ENCODE measurements around the gene ERMARD. TPM values are rescaled to one million over a fixed set of nuclear protein-coding genes. Genes with fewer than 3 reads are reported as not detected.

ERMARD gene
- total RNA-seq, 4 donors from 2014 or later = 14.3 to 31.9 (median 16.8) TPM

DNA sequence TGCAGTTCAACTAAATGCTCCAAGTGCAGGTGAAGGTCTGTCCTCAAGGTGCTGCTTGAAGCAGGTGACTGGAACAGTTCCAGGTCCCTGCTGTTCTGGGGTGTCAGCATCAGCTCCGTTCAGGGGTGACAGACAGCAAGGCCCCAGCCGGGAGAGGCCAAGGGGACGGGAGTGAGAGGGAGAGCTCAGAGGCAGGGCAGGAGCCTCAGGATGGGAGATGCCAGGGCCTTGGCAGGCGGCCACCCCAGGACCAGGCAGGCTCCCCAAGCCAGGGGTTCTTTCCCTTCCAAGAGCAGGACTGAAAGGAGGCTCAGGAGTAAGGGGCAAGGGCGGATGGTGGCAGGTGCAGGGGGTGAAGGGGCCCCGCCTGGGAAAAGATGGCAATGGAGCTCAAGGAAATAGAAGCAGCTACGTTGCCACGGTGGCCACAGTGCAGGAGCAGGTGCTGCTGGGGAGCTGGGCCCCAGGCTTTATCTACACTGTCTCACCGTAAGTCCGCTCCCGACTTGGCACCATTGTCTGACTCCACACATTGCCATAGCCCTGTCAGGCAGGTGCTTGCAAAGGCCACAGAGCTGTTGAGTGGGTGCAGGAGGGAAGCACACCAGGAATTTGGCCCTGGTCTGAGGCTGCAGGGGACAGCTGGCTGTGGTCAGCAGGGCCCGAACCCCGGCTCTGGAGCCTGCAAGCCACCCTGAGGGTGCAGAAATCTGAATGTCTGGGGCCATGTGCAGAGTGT is 43.1 kb downstream of the ERMARD start:
- 84 to 89% methylated on average over 3 to 8 of the region's 13 CpGs for WGBS, 2 donors (ENCODE audit: low coverage in 1 of 2)
- Histone ChIP-seq H3K27ac (no peak overlapping the region), H3K4me1 (peaks cover 0 to 19% (median 5%) of the 10 kb centered on the region in 3 donors), H3K4me3 (no peak overlapping the region), H3K9me3 (no peaks in the 10 kb centered on the region), H3K27me3 (no peaks in the 10 kb centered on the region), H3K36me3 (no peaks in the 10 kb centered on the region)
- TF ChIP-seq POLR2AphosphoS5 (IDR thresholded peaks at IDR 0.05) (no peak), EP300 (IDR thresholded peaks at IDR 0.05) (no peak), POLR2A (IDR thresholded peaks at IDR 0.05) (no peak)
- TF ChIP-seq, protein P1, sequence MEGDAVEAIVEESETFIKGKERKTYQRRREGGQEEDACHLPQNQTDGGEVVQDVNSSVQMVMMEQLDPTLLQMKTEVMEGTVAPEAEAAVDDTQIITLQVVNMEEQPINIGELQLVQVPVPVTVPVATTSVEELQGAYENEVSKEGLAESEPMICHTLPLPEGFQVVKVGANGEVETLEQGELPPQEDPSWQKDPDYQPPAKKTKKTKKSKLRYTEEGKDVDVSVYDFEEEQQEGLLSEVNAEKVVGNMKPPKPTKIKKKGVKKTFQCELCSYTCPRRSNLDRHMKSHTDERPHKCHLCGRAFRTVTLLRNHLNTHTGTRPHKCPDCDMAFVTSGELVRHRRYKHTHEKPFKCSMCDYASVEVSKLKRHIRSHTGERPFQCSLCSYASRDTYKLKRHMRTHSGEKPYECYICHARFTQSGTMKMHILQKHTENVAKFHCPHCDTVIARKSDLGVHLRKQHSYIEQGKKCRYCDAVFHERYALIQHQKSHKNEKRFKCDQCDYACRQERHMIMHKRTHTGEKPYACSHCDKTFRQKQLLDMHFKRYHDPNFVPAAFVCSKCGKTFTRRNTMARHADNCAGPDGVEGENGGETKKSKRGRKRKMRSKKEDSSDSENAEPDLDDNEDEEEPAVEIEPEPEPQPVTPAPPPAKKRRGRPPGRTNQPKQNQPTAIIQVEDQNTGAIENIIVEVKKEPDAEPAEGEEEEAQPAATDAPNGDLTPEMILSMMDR (IDR thresholded peaks at IDR 0.05) = no peak
- ATAC-seq = no peak

DNA sequence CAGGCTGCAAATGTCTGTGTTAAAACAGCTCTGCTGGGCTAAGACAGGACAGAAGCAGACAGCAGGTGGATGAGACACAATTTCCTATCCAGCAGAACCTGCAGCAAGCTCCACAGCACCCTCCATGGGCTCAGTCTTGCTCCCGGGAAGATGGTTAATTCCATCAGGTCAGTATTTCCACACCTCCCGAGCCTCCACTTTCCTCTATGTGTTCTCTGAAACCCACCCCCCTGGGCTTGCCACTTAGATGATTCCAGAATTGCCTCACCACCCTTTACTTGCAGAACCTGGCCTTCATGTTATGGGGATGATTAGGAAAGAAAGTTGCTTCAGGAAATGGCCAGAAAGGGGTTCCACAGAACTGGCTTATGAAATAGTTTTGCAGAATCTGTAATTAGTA is 43.8 kb downstream of the ERMARD start:
- Histone ChIP-seq H3K27me3 (no peaks in the 10 kb centered on the region), H3K9me3 (no peaks in the 10 kb centered on the region), H3K27ac (no peak overlapping the region), H3K4me1 (peaks cover 0 to 18% (median 0%) of the 10 kb centered on the region in 3 donors), H3K36me3 (no peaks in the 10 kb centered on the region), H3K4me3 (no peak overlapping the region)
- 50 to 100% methylated on average over 1 to 2 of the region's 2 CpGs for WGBS, 2 donors (ENCODE audit: low coverage in 1 of 2)
- TF ChIP-seq POLR2AphosphoS5 (IDR thresholded peaks at IDR 0.05) = no peak
- TF ChIP-seq, protein P1 (IDR thresholded peaks at IDR 0.05) = no peak
- no peak for TF ChIP-seq POLR2A (IDR thresholded peaks at IDR 0.05)
- TF ChIP-seq EP300 (IDR thresholded peaks at IDR 0.05) = no peak
- ATAC-seq = no peak

DNA sequence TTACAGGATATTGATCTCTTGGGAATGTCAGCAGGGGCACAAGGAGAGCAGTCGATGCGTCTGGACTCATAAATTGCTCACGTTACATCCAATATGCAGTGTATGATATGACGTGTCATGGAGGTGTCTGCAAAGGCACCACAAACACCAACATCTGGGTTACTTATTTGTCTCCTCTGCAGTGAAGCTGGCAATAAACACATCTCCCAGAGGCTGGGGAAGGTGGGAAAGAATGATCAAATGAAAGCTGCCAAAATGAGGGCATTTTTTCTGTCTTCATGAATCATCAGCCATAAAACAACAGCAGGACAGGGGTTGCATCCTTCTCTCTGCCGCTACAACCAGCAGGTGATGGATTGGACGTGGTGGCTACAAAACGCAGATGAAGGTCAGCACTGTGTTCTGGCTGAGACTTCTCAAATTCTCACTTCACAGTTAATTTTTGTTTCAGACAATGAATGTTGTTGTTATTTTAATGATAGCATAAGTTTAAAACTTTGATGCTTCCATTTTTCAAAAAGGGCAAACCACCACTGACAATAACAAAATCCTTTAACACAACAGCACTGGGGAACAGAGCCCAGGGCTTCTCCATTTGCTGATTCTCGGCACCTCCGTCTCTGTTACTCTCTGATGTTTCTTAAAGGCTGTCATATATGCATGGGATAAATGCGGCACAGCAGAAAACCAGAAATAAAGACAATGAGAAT is 47.5 kb downstream of the ERMARD start:
- Histone ChIP-seq H3K27me3 (peaks cover 5% of the 10 kb centered on the region), H3K4me1 (peaks cover 0 to 17% (median 7%) of the 10 kb centered on the region in 3 donors), H3K4me3 (no peak overlapping the region), H3K27ac (no peak overlapping the region), H3K36me3 (no peaks in the 10 kb centered on the region), H3K9me3 (no peaks in the 10 kb centered on the region)
- no peak for ATAC-seq
- no peak for TF ChIP-seq POLR2AphosphoS5 (IDR thresholded peaks at IDR 0.05)
- TF ChIP-seq EP300 (IDR thresholded peaks at IDR 0.05) = no peak
- TF ChIP-seq, protein P1 (IDR thresholded peaks at IDR 0.05) = no peak
- no peak for TF ChIP-seq POLR2A (IDR thresholded peaks at IDR 0.05)
- 76 to 85% methylated on average over 6 to 10 of the region's 10 CpGs for WGBS, 2 donors (ENCODE audit: low coverage in 1 of 2)

DNA sequence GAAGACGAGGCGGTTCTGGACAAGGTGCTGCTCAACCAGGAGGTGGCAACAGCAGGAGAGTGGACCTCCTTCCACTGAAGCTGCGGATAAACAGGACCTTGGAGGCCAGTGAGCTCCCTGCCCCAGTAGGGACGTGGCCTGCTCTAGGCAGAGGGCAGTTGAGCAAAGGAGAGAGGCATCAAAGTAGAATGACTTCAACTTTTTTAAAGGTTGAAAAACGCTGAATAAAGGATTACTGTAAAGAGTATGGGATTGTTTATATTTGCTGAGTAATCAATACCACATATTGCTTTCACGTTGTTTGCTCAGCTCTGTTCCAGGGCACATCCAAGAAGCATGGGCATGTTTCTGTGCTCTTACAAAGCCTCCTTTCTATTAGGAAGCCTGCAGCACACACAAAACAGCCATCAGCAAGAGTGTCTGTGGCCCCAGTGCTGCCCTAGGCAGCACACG is 48.1 kb downstream of the ERMARD start:
- H3K27ac ChIP-seq = no peak overlapping the region
- no peak overlapping the region for H3K4me3 ChIP-seq
- no peaks in the 10 kb centered on the region for H3K36me3 ChIP-seq
- ATAC-seq = no peak
- H3K4me1 ChIP-seq = peaks cover 0 to 17% (median 7%) of the 10 kb centered on the region in 3 donors
- no peak for TF ChIP-seq POLR2AphosphoS5 (IDR thresholded peaks at IDR 0.05)
- no peak for TF ChIP-seq POLR2A (IDR thresholded peaks at IDR 0.05)
- no peak for TF ChIP-seq EP300 (IDR thresholded peaks at IDR 0.05)
- TF ChIP-seq, protein P1 (IDR thresholded peaks at IDR 0.05) = no peak
- H3K9me3 ChIP-seq = no peaks in the 10 kb centered on the region
- 65 to 78% methylated on average over 3 to 7 of the region's 7 CpGs for WGBS, 2 donors (ENCODE audit: low coverage in 1 of 2)
- H3K27me3 ChIP-seq = peaks cover 10% of the 10 kb centered on the region

Data from gastroesophageal sphincter (tissue), 4 donors.